NCI-H345 treated with DMSO at 0.1 percent for 48 hours (cell line): ENCODE results near the gene CTCF.
"Not testable (repeated sequence)": the region's sequence is repeated elsewhere in the genome, so short reads cannot be mapped to it uniquely, and the experiment has no call there.

Source experiments
- DNase-seq: peaks from one replicate; lab custom pipeline; 2025; ENCODE audit not compliant: unreplicated experiment; lab: John Stamatoyannopoulos, UW

Gene CTCF, protein sequence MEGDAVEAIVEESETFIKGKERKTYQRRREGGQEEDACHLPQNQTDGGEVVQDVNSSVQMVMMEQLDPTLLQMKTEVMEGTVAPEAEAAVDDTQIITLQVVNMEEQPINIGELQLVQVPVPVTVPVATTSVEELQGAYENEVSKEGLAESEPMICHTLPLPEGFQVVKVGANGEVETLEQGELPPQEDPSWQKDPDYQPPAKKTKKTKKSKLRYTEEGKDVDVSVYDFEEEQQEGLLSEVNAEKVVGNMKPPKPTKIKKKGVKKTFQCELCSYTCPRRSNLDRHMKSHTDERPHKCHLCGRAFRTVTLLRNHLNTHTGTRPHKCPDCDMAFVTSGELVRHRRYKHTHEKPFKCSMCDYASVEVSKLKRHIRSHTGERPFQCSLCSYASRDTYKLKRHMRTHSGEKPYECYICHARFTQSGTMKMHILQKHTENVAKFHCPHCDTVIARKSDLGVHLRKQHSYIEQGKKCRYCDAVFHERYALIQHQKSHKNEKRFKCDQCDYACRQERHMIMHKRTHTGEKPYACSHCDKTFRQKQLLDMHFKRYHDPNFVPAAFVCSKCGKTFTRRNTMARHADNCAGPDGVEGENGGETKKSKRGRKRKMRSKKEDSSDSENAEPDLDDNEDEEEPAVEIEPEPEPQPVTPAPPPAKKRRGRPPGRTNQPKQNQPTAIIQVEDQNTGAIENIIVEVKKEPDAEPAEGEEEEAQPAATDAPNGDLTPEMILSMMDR

DNA sequence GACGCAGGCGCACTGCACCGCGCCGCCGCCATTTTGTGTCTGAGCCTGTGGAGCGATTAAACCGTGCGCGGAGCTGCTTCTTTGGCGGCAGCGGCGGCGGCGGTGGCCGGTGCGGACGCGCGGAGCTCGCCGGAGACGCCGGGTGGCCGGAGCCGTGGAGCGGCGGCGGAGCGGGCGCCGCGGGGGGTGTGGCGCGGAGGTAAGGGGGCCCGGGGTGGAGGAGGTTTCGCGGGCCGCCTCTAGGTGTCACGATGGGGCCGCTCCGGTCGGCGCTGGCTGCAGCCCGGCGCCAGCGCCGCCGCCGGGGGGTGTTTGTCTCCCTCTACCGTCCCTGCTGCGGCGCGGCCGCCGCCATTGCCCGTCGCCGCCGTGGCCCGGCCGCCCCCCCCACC is at the start of gene CTCF:
Gene CTCF (plus strand): TSS at position 1 of the 392 bp plus-strand sequence. CDS start 48,307 bp downstream, outside the sequence.
- peak; percentile 46 for DNase-seq

DNA sequence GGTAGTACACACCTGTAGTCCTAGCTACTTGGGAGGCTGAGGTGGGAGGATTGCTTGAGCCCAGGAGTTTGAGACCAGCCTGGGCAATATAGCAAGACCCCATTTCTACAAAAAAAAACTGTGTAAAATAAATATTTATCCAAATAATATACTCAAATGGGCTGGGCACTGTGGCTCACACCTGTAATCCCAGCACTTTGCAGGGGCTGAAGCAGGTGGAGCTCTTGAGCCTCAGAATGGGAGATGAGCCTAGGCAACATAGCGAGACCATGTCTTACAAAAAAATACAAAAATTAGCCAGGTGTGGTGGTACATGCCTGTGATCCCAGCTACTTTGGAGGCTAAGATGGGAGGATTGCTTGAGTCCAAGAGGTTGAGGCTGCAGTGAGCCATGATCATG is 48.4 kb upstream of the CTCF start:
- not testable (repeated sequence) for DNase-seq

- peak; percentile 77 for DNase-seq
These were observed 47.9 kb upstream of the CTCF start for GRCh38 chr16:67514382-67514828.

DNA sequence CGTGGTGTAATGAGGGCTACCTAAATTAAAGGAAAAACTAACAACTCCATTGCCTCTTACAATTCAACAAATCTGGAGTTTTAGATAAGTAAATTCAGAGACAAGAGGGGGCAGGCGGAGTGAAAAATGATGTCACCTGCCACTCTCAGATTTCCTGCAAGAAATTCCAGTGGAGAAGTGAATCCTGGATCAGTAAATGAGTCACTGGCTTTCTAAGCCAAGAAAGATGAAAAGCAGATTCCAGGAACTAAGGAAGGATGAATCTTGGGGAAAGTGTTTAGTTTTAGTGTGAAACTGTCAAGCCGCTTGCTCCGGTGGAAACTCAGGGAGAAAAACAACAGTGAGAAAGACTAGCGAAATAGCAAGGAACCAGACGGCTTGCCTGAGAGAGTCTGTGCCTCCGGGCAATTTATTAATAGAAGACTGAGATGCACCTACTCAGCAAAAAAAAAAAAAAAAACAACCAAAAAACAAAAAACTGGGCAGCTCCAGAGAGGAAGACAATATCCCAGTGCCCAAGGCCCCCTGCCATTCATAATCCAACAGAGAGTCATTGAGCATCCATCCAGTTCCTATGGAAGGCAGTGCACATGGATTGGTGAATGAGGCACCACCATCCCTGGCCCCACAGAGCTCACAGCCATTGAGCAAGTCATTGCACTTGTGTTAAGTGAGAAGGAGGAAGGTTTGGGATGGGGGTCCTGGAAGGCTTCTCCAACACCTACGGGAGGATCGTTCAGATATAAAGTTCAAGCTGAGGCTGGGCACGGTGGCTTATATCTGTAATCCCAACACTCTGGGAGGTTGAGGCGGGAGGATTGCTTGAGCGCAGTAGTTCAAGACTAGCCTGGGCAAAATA is 45.8 kb upstream of the CTCF start:
- DNase-seq, result no peak

- no peak for DNase-seq
These were observed 45.2 kb upstream of the CTCF start for GRCh38 chr16:67517155-67517445.

GRCh38 chr16:67517661-67518423 is 44.5 kb upstream of the CTCF start:
- no peak for DNase-seq

GRCh38 chr16:67518676-67519075 is 43.6 kb upstream of the CTCF start:
- no peak for DNase-seq

DNA sequence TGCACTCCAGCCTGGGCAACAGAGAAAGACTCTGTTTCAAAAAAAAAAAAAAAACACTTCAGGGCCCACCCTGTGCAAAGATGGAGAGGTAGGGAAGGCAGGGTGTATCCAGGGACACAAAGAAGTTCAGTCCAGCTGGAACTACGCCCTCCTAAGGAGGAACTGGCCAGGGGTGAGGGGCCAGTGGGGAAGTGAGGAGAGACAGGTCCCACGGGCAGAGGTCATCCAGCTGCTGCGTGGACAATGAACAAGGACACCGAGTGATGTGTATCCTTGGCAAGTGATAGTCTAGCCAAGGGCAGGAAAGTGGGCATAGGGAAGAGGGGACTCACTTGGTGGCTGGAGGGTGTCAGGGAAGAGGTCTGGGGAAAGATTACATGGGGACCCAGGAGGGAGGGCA is 43.1 kb upstream of the CTCF start:
- DNase-seq, result no peak

- peak; percentile 70 for DNase-seq
These were observed 41.1 kb upstream of the CTCF start for GRCh38 chr16:67521095-67521804.

GRCh38 chr16:67525176-67525860 is 37.0 kb upstream of the CTCF start:
- DNase-seq, result no peak

DNA sequence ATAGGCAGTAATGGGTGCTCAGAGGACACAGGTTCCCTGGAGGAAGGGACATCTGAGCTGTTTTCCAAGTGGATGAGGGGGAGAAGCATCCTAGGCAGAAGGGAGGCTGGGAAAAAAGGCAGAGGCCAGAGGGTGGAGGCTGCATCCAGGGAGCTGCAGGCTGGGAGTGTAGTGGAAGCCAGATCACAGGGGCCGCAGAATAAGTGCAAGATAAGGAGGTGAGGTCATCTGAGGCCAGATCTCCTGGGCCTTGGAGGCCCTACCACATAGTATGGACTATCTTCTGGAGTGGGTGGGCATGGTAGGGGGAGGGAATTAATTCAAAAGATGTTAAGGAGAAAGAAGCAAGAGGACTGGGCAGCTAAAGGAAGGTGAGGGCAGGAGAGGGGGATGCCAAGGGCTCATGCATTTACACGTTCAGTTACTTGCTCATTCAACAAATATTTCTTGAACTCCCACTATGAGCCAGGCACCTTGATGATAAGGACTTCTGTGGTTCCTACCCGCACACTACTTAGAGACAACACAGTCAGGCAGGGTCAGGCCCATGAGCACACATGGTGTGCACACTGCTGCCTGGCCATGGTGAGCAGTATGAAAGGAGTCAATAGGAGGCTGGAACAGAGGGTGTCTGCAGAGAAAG is 36.1 kb upstream of the CTCF start:
- DNase-seq, result no peak

- DNase-seq, result no peak
These were observed 34.0 kb upstream of the CTCF start, which contains the start of gene RIPOR1 for GRCh38 chr16:67528222-67528869. Gene RIPOR1, plus strand, starts transcription at chr16:67528829. Its CDS starts 9,618 bp downstream, at chr16:67538447.

- DNase-seq, result no peak
These were observed 33.3 kb upstream of the CTCF start for GRCh38 chr16:67528870-67529581.

DNA sequence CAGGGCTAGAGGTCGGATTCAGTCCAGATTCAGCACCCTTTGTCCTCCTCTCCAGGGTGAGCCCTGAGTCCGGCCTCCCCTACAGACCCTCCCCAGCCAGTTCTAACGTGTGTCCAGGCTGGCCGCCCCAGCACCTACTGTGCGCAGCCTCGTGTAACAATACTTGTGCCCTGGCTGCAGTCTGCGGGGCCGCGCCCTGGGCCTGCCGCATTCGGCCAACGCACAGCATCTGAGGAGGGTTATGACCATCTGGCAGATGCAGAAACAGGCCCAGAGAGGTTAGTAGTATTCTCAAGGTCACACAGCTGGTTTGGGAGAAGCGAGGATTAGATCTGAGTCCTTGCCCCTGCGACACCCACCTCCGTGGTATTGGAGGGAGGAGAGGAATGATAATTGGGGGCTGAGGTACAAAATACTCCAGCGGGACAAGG is 32.7 kb upstream of the CTCF start:
- DNase-seq, result no peak

GRCh38 chr16:67530013-67530939 is 32.0 kb upstream of the CTCF start:
- no peak for DNase-seq

GRCh38 chr16:67531247-67531646 is 31.1 kb upstream of the CTCF start:
- DNase-seq, result no peak
